WTC11 (cell line): Measurements from ENCODE around the gene PCBP3. TPM values are rescaled to one million over a fixed set of nuclear protein-coding genes. Genes with fewer than 3 reads are reported as not detected.

Experiments
- ATAC-seq: fragments of 200-7000 bp; cut with Tn5 transposase; 2 replicates; pipeline ENCODE4 v1.10.0; 2021; ENCODE audit warnings: mild to moderate bottlenecking, moderate library complexity
- CTCF ChIA-PET: fragments of 300-600 bp; sonication (Branson Sonifier 250); formaldehyde crosslinking; loops from one replicate; lab custom pipeline; 2021; ENCODE audit warnings: antibody characterized with exemption; lab: Charles Lee
- POLR2A ChIA-PET: fragments of 350-600 bp; sonication (Branson Sonifier 250); formaldehyde crosslinking; loops from one replicate; lab custom pipeline; 2021; ENCODE audit warnings: antibody characterized with exemption; lab: Charles Lee
- DNase-seq: peaks from one replicate; pipeline ENCODE4 v3.0.0; 2021; ENCODE audit warnings: low spot score
- H3K27ac Mint-ChIP-seq: 2 replicates; pipeline ENCODE4 v1.8.0; 2021; ENCODE audit warnings: mixed read lengths
- H3K27me3 Mint-ChIP-seq: 2 replicates; pipeline ENCODE4 v1.8.0; 2021; ENCODE audit warnings: low read depth, mild to moderate bottlenecking, moderate library complexity, mixed read lengths
- H3K36me3 Mint-ChIP-seq: 2 replicates; pipeline ENCODE4 v1.8.0; 2021; ENCODE audit warnings: mixed read lengths
- H3K4me1 Mint-ChIP-seq: 2 replicates; pipeline ENCODE4 v1.8.0; 2022; ENCODE audit warnings: mixed read lengths
- H3K4me3 Mint-ChIP-seq: 2 replicates; pipeline ENCODE4 v1.8.0; 2021; ENCODE audit warnings: mild to moderate bottlenecking, moderate library complexity, mixed read lengths
- H3K9me3 Mint-ChIP-seq: 2 replicates; pipeline ENCODE4 v1.8.0; 2021; ENCODE audit warnings: mixed read lengths
- ATF1 ChIP-seq: sonication (generic); formaldehyde crosslinking; IDR thresholded peaks from 2 replicates; pipeline ENCODE4 v1.8.1; 2023; ENCODE audit warnings: mild to moderate bottlenecking, moderate library complexity, missing genetic modification reagents
- CDX4 ChIP-seq: fragments of 250-450 bp; sonication (Bioruptor Pico); IDR thresholded peaks from 2 replicates; pipeline ENCODE4 v1.9.0; 2021; ENCODE audit warnings: moderate library complexity, mild to moderate bottlenecking, inconsistent platforms, borderline replicate concordance
- ERG ChIP-seq: fragments of 250-450 bp; sonication (Bioruptor Pico); IDR thresholded peaks from 2 replicates; pipeline ENCODE4 v1.8.0; 2021; ENCODE audit warnings: mild to moderate bottlenecking
- FOXK1 ChIP-seq: sonication (generic); formaldehyde crosslinking; IDR thresholded peaks from 2 replicates; pipeline ENCODE4 v1.8.0; 2022; ENCODE audit warnings: mild to moderate bottlenecking, moderate library complexity, missing genetic modification reagents
- GTF2I ChIP-seq: fragments of 250-450 bp; sonication (Bioruptor Pico); conservative IDR thresholded peaks from 2 replicates; pipeline ENCODE4 v1.4.0; 2021; ENCODE audit warnings: mild to moderate bottlenecking
- HMGXB4 ChIP-seq: sonication (generic); formaldehyde crosslinking; IDR thresholded peaks from 2 replicates; pipeline ENCODE4 v1.8.1; 2023; ENCODE audit warnings: mild to moderate bottlenecking, moderate library complexity, missing genetic modification reagents
- KAT7 ChIP-seq: sonication (generic); formaldehyde crosslinking; IDR thresholded peaks from 2 replicates; pipeline ENCODE4 v1.8.1; 2023; ENCODE audit warnings: missing genetic modification reagents, mild to moderate bottlenecking, borderline replicate concordance
- MYBL2 ChIP-seq: sonication (generic); formaldehyde crosslinking; IDR thresholded peaks from 2 replicates; pipeline ENCODE4 v1.8.1; 2023; ENCODE audit warnings: mild to moderate bottlenecking, moderate library complexity, missing genetic modification reagents
- OVOL2 ChIP-seq: fragments of 250-450 bp; sonication (Bioruptor Pico); IDR thresholded peaks from 2 replicates; pipeline ENCODE4 v1.9.0; 2021; ENCODE audit warnings: mild to moderate bottlenecking, borderline replicate concordance
- PRDM15 ChIP-seq: sonication (generic); formaldehyde crosslinking; IDR thresholded peaks from 2 replicates; pipeline ENCODE4 v1.8.0; 2022; ENCODE audit warnings: missing genetic modification reagents
- ZNF219 ChIP-seq: sonication (generic); formaldehyde crosslinking; IDR thresholded peaks from 2 replicates; pipeline ENCODE4 v1.8.0; 2023; ENCODE audit warnings: missing genetic modification reagents, mild to moderate bottlenecking, borderline replicate concordance
- ZNF232 ChIP-seq: sonication (generic); formaldehyde crosslinking; IDR thresholded peaks from 2 replicates; pipeline ENCODE4 v1.8.0; 2022; ENCODE audit warnings: mild to moderate bottlenecking, missing genetic modification reagents
- ZNF512 ChIP-seq: sonication (generic); formaldehyde crosslinking; IDR thresholded peaks from 2 replicates; pipeline ENCODE4 v1.8.1; 2022; ENCODE audit warnings: missing genetic modification reagents, borderline replicate concordance
- ZSCAN18 ChIP-seq: fragments of 250-450 bp; sonication (Bioruptor Pico); IDR thresholded peaks from 2 replicates; pipeline ENCODE4 v2.1.2; 2022; ENCODE audit warnings: mild to moderate bottlenecking, moderate library complexity
- total RNA-seq: library from RNA; stranded (reverse); gene quantifications from 3 replicates; pipeline ENCODE4 v1.2.3, GENCODE V29; 2021

PCBP3 gene
- total RNA-seq, 1 experiment from 2014 or later, result 8.5 TPM

GRCh38 chr21:45639206-45640000, 4.1 kb upstream of the PCBP3 start (continued):
- TF ChIP-seq KAT7 (CRISPR knock-in tag), result no peak
- no peak for TF ChIP-seq ZNF232 (CRISPR knock-in tag)
- TF ChIP-seq, all 79 proteins: peak for 0

- Mint-ChIP-seq H3K27me3 (peaks cover 36% of the 10 kb centered on the region), H3K4me1 (peaks cover 31% of the 10 kb centered on the region), H3K36me3 (no peaks in the 10 kb centered on the region), H3K27ac (no peak overlapping the region), H3K4me3 (no peak overlapping the region; the same call in 1 of the 2 replicates), H3K9me3 (no peaks in the 10 kb centered on the region)
- TF ChIP-seq ZSCAN18 (CRISPR knock-in tag) (no peak), GTF2I (CRISPR knock-in tag) (no peak), ZNF232 (CRISPR knock-in tag) (no peak), HMGXB4 (CRISPR knock-in tag) (no peak), FOXK1 (CRISPR knock-in tag) (no peak), CDX4 (no peak), ZNF512 (CRISPR knock-in tag) (no peak), ERG (no peak), OVOL2 (CRISPR knock-in tag) (no peak), MYBL2 (CRISPR knock-in tag) (no peak), ZNF219 (CRISPR knock-in tag) (no peak)
- DNase-seq, result no peak
- ChIA-PET POLR2A (no interaction called here), CTCF (interaction anchor here (0.7 to 2.5 kb wide), 9 partner anchors 80 to 335 kb away, joined by 3 to 23 read pairs (median 4); no protein-coding TSS in a partner anchor)
- no peak for ATAC-seq
Measured at GRCh38 chr21:45640001-45640887, 3.3 kb upstream of the PCBP3 start.

- Mint-ChIP-seq H3K27ac (no peak overlapping the region), H3K4me1 (peaks cover 34% of the 10 kb centered on the region), H3K27me3 (peaks cover 44% of the 10 kb centered on the region), H3K9me3 (no peaks in the 10 kb centered on the region), H3K36me3 (no peaks in the 10 kb centered on the region), H3K4me3 (peak overlapping the region; percentile 60; the same call in 1 of the 2 replicates)
- ATAC-seq (peak; percentile 6; the same call in 1 of the 2 replicates), DNase-seq (peak; percentile 62)
- POLR2A ChIA-PET, result no interaction called here
- CTCF ChIA-PET, result interaction anchor here (0.7 to 2.5 kb wide), 8 partner anchors 81 to 334 kb away, joined by 3 to 23 read pairs (median 4); no protein-coding TSS in a partner anchor
- peak; percentile 78 for TF ChIP-seq PRDM15 (CRISPR knock-in tag)
- TF ChIP-seq ATF1 (CRISPR knock-in tag), result no peak
- TF ChIP-seq, all 79 proteins: peak for 1
Measured at GRCh38 chr21:45640888-45641479, 2.5 kb upstream of the PCBP3 start.
